ENCODE results near the gene MYCN.

Gene MYCN

GRCh38 chr2:15946983-15947382 is 6.6 kb downstream of the MYCN start:
- no peaks in the 10 kb centered on the region for H3K27me3 ChIP-seq (ENCODE audit: insufficient read depth, low read length)
- no peaks in the 10 kb centered on the region for H3F3A ChIP-seq (ENCODE audit: insufficient read depth, low read length)
- H3K4me3 ChIP-seq (ENCODE audit: low read depth, low read length, poor library complexity, severe bottlenecking): no peak overlapping the region
- H3K36me3 ChIP-seq (ENCODE audit: insufficient read depth, low read length): no peaks in the 10 kb centered on the region
- no peak overlapping the region for H3K27ac ChIP-seq (ENCODE audit: low read depth, low read length, poor library complexity, severe bottlenecking)
- no peaks in the 10 kb centered on the region for H3K9me2 ChIP-seq (ENCODE audit: low read depth, low read length)
- no peaks in the 10 kb centered on the region for H3K79me2 ChIP-seq (ENCODE audit: insufficient read depth, low read length)
- H3K4me2 ChIP-seq (ENCODE audit: low read length): no peak overlapping the region
- no peak overlapping the region for H3K9ac ChIP-seq (ENCODE audit: low read length)
- H3K4me1 ChIP-seq (ENCODE audit: insufficient read depth, low read length, severe bottlenecking): no peaks in the 10 kb centered on the region
- H2AFZ ChIP-seq (ENCODE audit: low read length): no peak overlapping the region
- H4K20me1 ChIP-seq (ENCODE audit: insufficient read depth, low read length): no peaks in the 10 kb centered on the region
- no peak for TF ChIP-seq CTCF (IDR thresholded peaks at IDR 0.05; ENCODE audit: low read length)
- no peak for TF ChIP-seq EZH2 (IDR thresholded peaks at IDR 0.05; ENCODE audit: borderline replicate concordance, low read length)
- H3K9me3 ChIP-seq (ENCODE audit: low read length): no peaks in the 10 kb centered on the region

GRCh38 chr2:15947431-15947830 is 7.1 kb downstream of the MYCN start:
- Histone ChIP-seq H3K4me3 (ENCODE audit: low read depth, low read length, poor library complexity, severe bottlenecking) (no peak overlapping the region), H3K9me2 (ENCODE audit: low read depth, low read length) (no peaks in the 10 kb centered on the region), H3K27ac (ENCODE audit: low read depth, low read length, poor library complexity, severe bottlenecking) (no peak overlapping the region), H3K27me3 (ENCODE audit: insufficient read depth, low read length) (no peaks in the 10 kb centered on the region), H3K4me1 (ENCODE audit: insufficient read depth, low read length, severe bottlenecking) (no peaks in the 10 kb centered on the region), H3K79me2 (ENCODE audit: insufficient read depth, low read length) (no peaks in the 10 kb centered on the region), H3K4me2 (ENCODE audit: low read length) (no peak overlapping the region), H2AFZ (ENCODE audit: low read length) (no peak overlapping the region), H3F3A (ENCODE audit: insufficient read depth, low read length) (no peaks in the 10 kb centered on the region), H3K9ac (ENCODE audit: low read length) (no peak overlapping the region), H4K20me1 (ENCODE audit: insufficient read depth, low read length) (no peaks in the 10 kb centered on the region), H3K9me3 (ENCODE audit: low read length) (no peaks in the 10 kb centered on the region), H3K36me3 (ENCODE audit: insufficient read depth, low read length) (no peaks in the 10 kb centered on the region)
- TF ChIP-seq CTCF (IDR thresholded peaks at IDR 0.05; ENCODE audit: low read length) (no peak), EZH2 (IDR thresholded peaks at IDR 0.05; ENCODE audit: borderline replicate concordance, low read length) (no peak)

GRCh38 chr2:15948704-15948957 is 8.3 kb downstream of the MYCN start:
- Histone ChIP-seq H3K36me3 (ENCODE audit: insufficient read depth, low read length) (no peaks in the 10 kb centered on the region), H3K4me2 (ENCODE audit: low read length) (no peak overlapping the region), H3K27me3 (ENCODE audit: insufficient read depth, low read length) (no peaks in the 10 kb centered on the region), H3K79me2 (ENCODE audit: insufficient read depth, low read length) (no peaks in the 10 kb centered on the region), H3K27ac (ENCODE audit: low read depth, low read length, poor library complexity, severe bottlenecking) (no peak overlapping the region), H3F3A (ENCODE audit: insufficient read depth, low read length) (no peaks in the 10 kb centered on the region), H3K9ac (ENCODE audit: low read length) (no peak overlapping the region), H4K20me1 (ENCODE audit: insufficient read depth, low read length) (no peaks in the 10 kb centered on the region), H2AFZ (ENCODE audit: low read length) (no peak overlapping the region), H3K4me1 (ENCODE audit: insufficient read depth, low read length, severe bottlenecking) (no peaks in the 10 kb centered on the region), H3K9me3 (ENCODE audit: low read length) (no peaks in the 10 kb centered on the region), H3K9me2 (ENCODE audit: low read depth, low read length) (no peaks in the 10 kb centered on the region), H3K4me3 (ENCODE audit: low read depth, low read length, poor library complexity, severe bottlenecking) (no peak overlapping the region)
- no peak for TF ChIP-seq EZH2 (IDR thresholded peaks at IDR 0.05; ENCODE audit: borderline replicate concordance, low read length)
- TF ChIP-seq CTCF (IDR thresholded peaks at IDR 0.05; ENCODE audit: low read length): no peak

Data from OCI-LY1 (cell line).